H1 (cell line): ENCODE data around the gene SLC16A2. TPM values are rescaled to one million over a fixed set of nuclear protein-coding genes. Genes with fewer than 3 reads are reported as not detected.

ENCODE experiments used
- CTCF ChIA-PET: fragments of 300-600 bp; sonication (Branson Sonifier 250); formaldehyde crosslinking; loops from one replicate; lab custom pipeline; 2021; ENCODE audit not compliant: partially characterized antibody; lab: Charles Lee
- POLR2A ChIA-PET: fragments of 300-600 bp; sonication (Branson Sonifier 250); formaldehyde crosslinking; loops from one replicate; lab custom pipeline; 2021; ENCODE audit warnings: inconsistent platforms; ENCODE audit not compliant: partially characterized antibody; lab: Charles Lee
- DNase-seq, 2 experiments: peaks; one replicate each; pipeline versions ENCODE4 v3.0.0 to v3.0.0-alpha.2; 2010 to 2022; ENCODE audit warnings: low spot score in 2 of 2, low read depth in 1 of 2, mixed read lengths in 1 of 2
- FAIRE-seq: peaks from 2 replicates; lab custom pipeline; 2011; peaks lifted over from hg19 to GRCh38; lab: Jason Lieb, UNC
- H2AFZ ChIP-seq: 2 replicates; pipeline ENCODE4 v1.8.1; 2012; ENCODE audit warnings: low read length, inconsistent platforms
- H2AK5ac ChIP-seq: 2 replicates; pipeline ENCODE4 v1.6.1; 2013; ENCODE audit warnings: low read depth, low read length
- H2BK120ac ChIP-seq: replicated peaks from 2 replicates; pipeline ENCODE3; 2013; ENCODE audit warnings: low read depth, low read length, inconsistent platforms
- H2BK12ac ChIP-seq: 2 replicates; pipeline ENCODE4 v1.6.1; 2013; ENCODE audit warnings: low read depth, low read length
- H2BK15ac ChIP-seq: 2 replicates; pipeline ENCODE4 v1.6.1; 2013; ENCODE audit warnings: low read length
- H2BK20ac ChIP-seq: 2 replicates; pipeline ENCODE4 v1.6.1; 2013; ENCODE audit warnings: low read length
- H2BK5ac ChIP-seq: 2 replicates; pipeline ENCODE4 v1.6.1; 2013; ENCODE audit warnings: low read depth, low read length
- H3K14ac ChIP-seq: 2 replicates; pipeline ENCODE4 v1.6.1; 2013; ENCODE audit warnings: inconsistent platforms; ENCODE audit not compliant: insufficient read length
- H3K18ac ChIP-seq: 2 replicates; pipeline ENCODE4 v1.6.1; 2013; ENCODE audit warnings: low read length; ENCODE audit errors: extremely low read depth
- H3K23ac ChIP-seq: 2 replicates; pipeline ENCODE4 v1.6.1; 2013; ENCODE audit warnings: inconsistent platforms; ENCODE audit not compliant: insufficient read length
- H3K23me2 ChIP-seq: 2 replicates; pipeline ENCODE4 v1.6.1; 2013; ENCODE audit warnings: low read depth, low read length
- H3K27ac ChIP-seq: 2 replicates; pipeline ENCODE4 v1.6.1; 2011; ENCODE audit warnings: low read depth, low read length, inconsistent platforms
- H3K27me3 ChIP-seq, 4 experiments: replicated peaks in 1 of 4; 1 replicate in 1 of 4; 2 replicates in 3 of 4; pipeline versions ENCODE4 v1.6.1 to v1.8.1; 2011 to 2013; ENCODE audit warnings: low read length in 3 of 4, mild to moderate bottlenecking in 3 of 4, inconsistent platforms in 2 of 4, mixed read lengths in 2 of 4, moderate library complexity in 1 of 4; ENCODE audit not compliant: control insufficient read depth in 3 of 4, insufficient read depth in 3 of 4; ENCODE audit errors: extremely low read depth in 1 of 4
- H3K36me3 ChIP-seq, 4 experiments: 2 replicates each; pipeline versions ENCODE4 v1.6.1 to v1.8.1; 2011 to 2013; ENCODE audit warnings: mild to moderate bottlenecking in 4 of 4, low read length in 3 of 4, moderate library complexity in 2 of 4, control low read depth in 1 of 4, inconsistent platforms in 1 of 4; ENCODE audit not compliant: insufficient read depth in 4 of 4, control insufficient read depth in 2 of 4
- H3K4ac ChIP-seq: replicated peaks from 2 replicates; pipeline ENCODE3; 2013; ENCODE audit warnings: low read length, low read depth, mixed read lengths, inconsistent platforms; ENCODE audit not compliant: insufficient read length
- H3K4me1 ChIP-seq, 4 experiments: replicated peaks in 1 of 4; 1 replicate in 1 of 4; 2 replicates in 3 of 4; pipeline versions ENCODE4 v1.6.1 to v1.8.1; 2011 to 2013; ENCODE audit warnings: low read length in 3 of 4, inconsistent platforms in 2 of 4, mixed read lengths in 1 of 4; ENCODE audit not compliant: insufficient read depth in 4 of 4, control insufficient read depth in 3 of 4
- H3K4me2 ChIP-seq, 2 experiments: 2 replicates each; pipeline versions ENCODE4 v1.6.1 to v1.8.1; 2011 to 2013; ENCODE audit warnings: low read depth in 2 of 2, low read length in 2 of 2, control low read depth in 1 of 2, inconsistent platforms in 1 of 2, mild to moderate bottlenecking in 1 of 2; ENCODE audit not compliant: insufficient read depth in 1 of 2
- H3K4me3 ChIP-seq, 4 experiments: fragments of 200-600, 300-600 bp in 1 of 4; sonication (generic), shearing (Covaris generic), sonication (Bioruptor Twin) in 1 of 4; 2 replicates each; pipeline versions ENCODE4 v1.5.1 to v1.8.1; 2011 to 2016; ENCODE audit warnings: low read length in 4 of 4, low read depth in 3 of 4, control low read depth in 2 of 4, inconsistent platforms in 2 of 4, mild to moderate bottlenecking in 2 of 4, mixed read lengths in 1 of 4, moderate library complexity in 1 of 4; ENCODE audit not compliant: insufficient read depth in 2 of 4; ENCODE audit errors: extremely low read depth in 1 of 4
- H3K56ac ChIP-seq: replicated peaks from 2 replicates; pipeline ENCODE3; 2013; ENCODE audit warnings: low read depth, mild to moderate bottlenecking, mixed read lengths, low read length, inconsistent platforms; ENCODE audit not compliant: insufficient read length
- H3K79me1 ChIP-seq: 2 replicates; pipeline ENCODE4 v1.6.1; 2013; ENCODE audit warnings: low read depth, low read length, control low read depth
- H3K79me2 ChIP-seq, 2 experiments: 2 replicates each; pipeline versions ENCODE4 v1.6.1 to v1.8.1; 2012 to 2013; ENCODE audit warnings: low read length in 2 of 2, mild to moderate bottlenecking in 2 of 2, inconsistent platforms in 1 of 2; ENCODE audit not compliant: insufficient read depth in 2 of 2, control insufficient read depth in 1 of 2
- H3K9ac ChIP-seq, 4 experiments: replicated peaks in 1 of 4; 1 replicate in 1 of 4; 2 replicates in 3 of 4; pipeline versions ENCODE4 v1.6.1 to v1.8.1; 2011 to 2013; ENCODE audit warnings: low read depth in 3 of 4, low read length in 3 of 4, control low read depth in 2 of 4, mild to moderate bottlenecking in 2 of 4, moderate library complexity in 2 of 4, inconsistent platforms in 1 of 4; ENCODE audit errors: extremely low read depth in 1 of 4
- H3K9me3 ChIP-seq, 2 experiments: 2 replicates each; pipeline versions ENCODE4 v1.6.1 to v1.8.1; 2012 to 2013; ENCODE audit warnings: mild to moderate bottlenecking in 2 of 2, moderate library complexity in 2 of 2, control low read depth in 1 of 2, inconsistent platforms in 1 of 2, low read depth in 1 of 2, low read length in 1 of 2, mixed read lengths in 1 of 2; ENCODE audit not compliant: insufficient read depth in 2 of 2
- H4K20me1 ChIP-seq, 2 experiments: replicated peaks in 1 of 2; 2 replicates each; pipeline versions ENCODE3 to v1.8.1; 2011 to 2013; ENCODE audit warnings: inconsistent platforms in 2 of 2, low read length in 2 of 2, mild to moderate bottlenecking in 1 of 2; ENCODE audit not compliant: insufficient read depth in 2 of 2, control insufficient read depth in 1 of 2
- H4K5ac ChIP-seq: 2 replicates; pipeline ENCODE4 v1.6.1; 2013; ENCODE audit warnings: low read length, low read depth, mixed read lengths, inconsistent platforms; ENCODE audit not compliant: insufficient read length
- H4K8ac ChIP-seq: 2 replicates; pipeline ENCODE4 v1.8.0; 2013; ENCODE audit warnings: mild to moderate bottlenecking, moderate library complexity, low read length, inconsistent platforms; ENCODE audit not compliant: insufficient read depth; ENCODE audit errors: extremely low read depth
- H4K91ac ChIP-seq: replicated peaks from 2 replicates; pipeline ENCODE3; 2013; ENCODE audit warnings: low read length, mixed read lengths, inconsistent platforms; ENCODE audit not compliant: insufficient read length
- ASH2L ChIP-seq: fragments of 200-600, 300-600 bp; sonication (generic); IDR thresholded peaks from one replicate; pipeline ENCODE4 v1.7.1; 2017; ENCODE audit warnings: low read length
- BACH1 ChIP-seq: IDR thresholded peaks from 2 replicates; pipeline ENCODE4 v1.6.1; 2012; ENCODE audit warnings: low read length, improper control_type of control experiment
- CREB1 ChIP-seq: IDR thresholded peaks from 2 replicates; pipeline ENCODE4 v1.6.1; 2012; ENCODE audit warnings: inconsistent platforms
- CTBP2 ChIP-seq: IDR thresholded peaks from 2 replicates; pipeline ENCODE4 v1.7.0; 2011; ENCODE audit warnings: borderline replicate concordance, mild to moderate bottlenecking, moderate library complexity, mixed read lengths, low read length; ENCODE audit not compliant: insufficient read depth, insufficient read length
- EZH2 ChIP-seq: fragments of 200-600 bp; sonication (generic); IDR thresholded peaks from 2 replicates; pipeline ENCODE4 v1.7.1; 2012; ENCODE audit warnings: low read depth, mild to moderate bottlenecking, moderate library complexity, low read length, inconsistent platforms; ENCODE audit not compliant: severe bottlenecking
- GTF2F1 ChIP-seq: IDR thresholded peaks from 2 replicates; pipeline ENCODE4 v1.6.1; 2012; ENCODE audit warnings: low read depth, low read length, improper control_type of control experiment, borderline replicate concordance
- RAD21 ChIP-seq, 2 experiments: IDR thresholded peaks in 1 of 2; conservative IDR thresholded peaks in 1 of 2; 2 replicates each; pipeline ENCODE4 v1.6.1; 2011; ENCODE audit warnings: low read depth in 2 of 2, low read length in 2 of 2, improper control_type of control experiment in 1 of 2, inconsistent platforms in 1 of 2, mild to moderate bottlenecking in 1 of 2, moderate library complexity in 1 of 2
- SIX5 ChIP-seq: IDR thresholded peaks from 2 replicates; pipeline ENCODE4 v1.6.1; 2011; ENCODE audit warnings: mild to moderate bottlenecking, low read depth, low read length
- SP2 ChIP-seq: IDR thresholded peaks from 2 replicates; pipeline ENCODE4 v1.6.1; 2012; ENCODE audit warnings: mild to moderate bottlenecking, low read length, inconsistent platforms
- SRF ChIP-seq: IDR thresholded peaks from 2 replicates; pipeline ENCODE4 v1.6.1; 2011; ENCODE audit warnings: mild to moderate bottlenecking, low read depth, low read length, moderate library complexity
- SUZ12 ChIP-seq: fragments of 200-600 bp; sonication (generic); IDR thresholded peaks from 2 replicates; pipeline ENCODE4 v1.6.1; 2012; ENCODE audit warnings: mild to moderate bottlenecking, inconsistent platforms, low read length, moderate library complexity, mixed read lengths
- TEAD4 ChIP-seq: IDR thresholded peaks from 2 replicates; pipeline ENCODE4 v1.6.1; 2012; ENCODE audit warnings: low read depth, low read length, inconsistent platforms, mixed read lengths
- WGBS, 2 experiments: shearing (Covaris generic) in 1 of 2; methylation state at CpG; one replicate each; pipeline versions ENCODE4 v1.1.6 to v1.1.7; 2013 to 2015; ENCODE audit warnings: low lambda C conversion rate in 2 of 2, mixed read lengths in 2 of 2, inconsistent platforms in 1 of 2, low coverage in 1 of 2, missing lambda C conversion rate in 1 of 2; ENCODE audit not compliant: insufficient replicate concordance in 2 of 2, insufficient coverage in 1 of 2, insufficient read length in 1 of 2; ENCODE audit errors: extremely low coverage in 1 of 2, missing lambda C conversion rate in 1 of 2; 5-methylcytosine and 5-hydroxymethylcytosine counted together
- polyA plus RNA-seq, 7 experiments: library from polyadenylated mRNA; depleted of rRNA in 3 of 7; stranded (reverse) in 5 of 7; unstranded in 2 of 7; fragments of >200 nt in 5 of 7; fragments of 200-250 nt in 2 of 7; gene quantifications; 1 replicate in 5 of 7; 2 replicates in 1 of 7; 4 replicates in 1 of 7; pipeline versions ENCODE4 v1.2.1 to v1.2.3, GENCODE V29; 2011 to 2013; ENCODE audit warnings: missing spikeins in 2 of 7, mixed read lengths in 2 of 7
- total RNA-seq: library from RNA; stranded (reverse); fragmentation: NEBNext Ultra II Directional; extraction: Animal tissue kit (Norgen Biotek cat#: 25700); gene quantifications from 2 replicates; pipeline ENCODE4 v1.2.1, GENCODE V29; 2021
- TF ChIP-seq, protein P1 (sequence below): IDR thresholded peaks from 2 replicates; pipeline ENCODE4 v1.6.1; 2012; ENCODE audit warnings: low read length, inconsistent platforms

The SLC16A2 gene
- total and polyA plus RNA-seq, 2 of the 8 experiments (the other 6 are each of a cell fraction or from before 2014, with no cell fraction given), result 24.4 to 32.2 TPM

DNA sequence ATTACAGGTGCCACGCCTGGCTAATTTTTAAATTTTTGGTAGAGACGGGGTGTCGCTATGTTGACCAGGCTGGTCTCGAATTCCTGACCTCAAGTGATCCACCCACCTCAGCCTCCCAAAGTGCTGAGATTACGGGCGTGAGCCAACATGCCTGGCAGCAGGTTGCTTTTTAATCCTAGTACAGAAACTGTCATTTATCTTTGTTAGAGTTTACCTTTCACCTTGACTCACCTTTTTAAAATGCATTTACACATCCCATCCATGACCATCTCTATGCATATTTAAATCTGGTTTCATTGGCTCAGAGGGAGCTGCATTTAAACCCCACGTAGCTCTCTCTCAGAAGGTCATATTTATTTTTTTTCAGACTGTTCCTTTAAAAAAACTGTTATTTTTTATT lies 31.9 kb downstream of the SLC16A2 start:
- WGBS, 2 experiments, result 91% methylated on average over 4 of the region's 7 CpGs; no CpG with 5 or more reads in 1 of the 2 experiments
- H3K79me2 ChIP-seq, result no peaks in the 10 kb centered on the region

More for the DNA sequence above, 31.9 kb downstream of the SLC16A2 start:
- no peak overlapping the region for H2BK15ac ChIP-seq
- H4K20me1 ChIP-seq, result no peaks in the 10 kb centered on the region
- no peak overlapping the region for H3K18ac ChIP-seq
- no peak overlapping the region for H2BK120ac ChIP-seq
- no peaks in the 10 kb centered on the region for H3K27me3 ChIP-seq
- no peak overlapping the region for H3K14ac ChIP-seq
- no peak overlapping the region for H3K4ac ChIP-seq
- no peaks in the 10 kb centered on the region for H3K23me2 ChIP-seq
- no peak overlapping the region for H2BK20ac ChIP-seq
- H3K4me3 ChIP-seq, result no peak overlapping the region
- H4K5ac ChIP-seq, result no peak overlapping the region
- H4K8ac ChIP-seq, result no peak overlapping the region
- no peak overlapping the region for H3K56ac ChIP-seq
- H2BK12ac ChIP-seq, result no peak overlapping the region
- ChIA-PET CTCF (interaction anchor here (0.6 kb wide), 1 partner anchor 1756 kb away, joined by 3 read pairs; no protein-coding TSS in a partner anchor), POLR2A (no interaction called here)
- no peaks in the 10 kb centered on the region for H3K36me3 ChIP-seq
- no peak overlapping the region for H4K91ac ChIP-seq
- TF ChIP-seq CREB1, result no peak
- TF ChIP-seq TEAD4, result no peak
- no peak for TF ChIP-seq EZH2
- no peak for TF ChIP-seq CTBP2
- no peak for TF ChIP-seq GTF2F1
- no peak for TF ChIP-seq SRF
- no peak for TF ChIP-seq ASH2L
- TF ChIP-seq, protein P1, sequence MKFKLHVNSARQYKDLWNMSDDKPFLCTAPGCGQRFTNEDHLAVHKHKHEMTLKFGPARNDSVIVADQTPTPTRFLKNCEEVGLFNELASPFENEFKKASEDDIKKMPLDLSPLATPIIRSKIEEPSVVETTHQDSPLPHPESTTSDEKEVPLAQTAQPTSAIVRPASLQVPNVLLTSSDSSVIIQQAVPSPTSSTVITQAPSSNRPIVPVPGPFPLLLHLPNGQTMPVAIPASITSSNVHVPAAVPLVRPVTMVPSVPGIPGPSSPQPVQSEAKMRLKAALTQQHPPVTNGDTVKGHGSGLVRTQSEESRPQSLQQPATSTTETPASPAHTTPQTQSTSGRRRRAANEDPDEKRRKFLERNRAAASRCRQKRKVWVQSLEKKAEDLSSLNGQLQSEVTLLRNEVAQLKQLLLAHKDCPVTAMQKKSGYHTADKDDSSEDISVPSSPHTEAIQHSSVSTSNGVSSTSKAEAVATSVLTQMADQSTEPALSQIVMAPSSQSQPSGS, result no peak
- TF ChIP-seq RAD21 (IDR thresholded peaks at IDR 0.05 in 1 of 2, conservative IDR thresholded peaks at IDR 0.05 in 1 of 2; ENCODE audit: low read depth in 2 of 2, low read length in 2 of 2), result no peak
- TF ChIP-seq BACH1, result no peak
- TF ChIP-seq SP2, result no peak
- TF ChIP-seq SIX5, result no peak
- TF ChIP-seq SUZ12, result no peak
- H3K9me3 ChIP-seq, result no peaks in the 10 kb centered on the region
- H3K23ac ChIP-seq, result no peak overlapping the region
- FAIRE-seq, result no peak
- no peak overlapping the region for H3K9ac ChIP-seq
- H3K4me2 ChIP-seq, result no peak overlapping the region
- H2AFZ ChIP-seq, result no peak overlapping the region
- H2BK5ac ChIP-seq, result no peak overlapping the region
- no peak for DNase-seq
- H3K79me1 ChIP-seq, result no peaks in the 10 kb centered on the region
- H2AK5ac ChIP-seq, result no peak overlapping the region
- no peak overlapping the region for H3K27ac ChIP-seq
- no peaks in the 10 kb centered on the region for H3K4me1 ChIP-seq
